ENCODE results near the gene GLA.
A peak's percentile ranks its signal among the peaks of the same experiment; 100 is the strongest.

The GLA gene

GRCh38 chrX:101395789-101396188 is 11.9 kb downstream of the GLA start:
- peak; percentile 67 for DNase-seq

GRCh38 chrX:101394372-101394771 is 13.4 kb downstream of the GLA start:
- DNase-seq, result no peak

GRCh38 chrX:101393530-101394305 is 14.0 kb downstream of the GLA start:
- DNase-seq, result no peak

- no peak for DNase-seq
Measured at GRCh38 chrX:101391831-101392230, 15.9 kb downstream of the GLA start.

GRCh38 chrX:101390664-101391525 is 16.8 kb downstream of the GLA start, which contains the start of gene RPL36A:
Gene RPL36A, plus strand, starts transcription at chrX:101391011. Its CDS starts 33 bp downstream, at chrX:101391044.
- peak; percentile 97 for DNase-seq

- no peak for DNase-seq
Measured at GRCh38 chrX:101388604-101389003, 19.1 kb downstream of the GLA start.

- no peak for DNase-seq
Measured at GRCh38 chrX:101386542-101386885, 21.2 kb downstream of the GLA start.

- peak; percentile 91 for DNase-seq
Measured at GRCh38 chrX:101385795-101386541, 21.8 kb downstream of the GLA start, which contains the start of gene BTK. Gene BTK, minus strand, starts transcription at chrX:101386191. Its CDS starts 10,907 bp downstream, at chrX:101375284.

- no peak for DNase-seq
Measured at GRCh38 chrX:101385026-101385684, 22.6 kb downstream of the GLA start.

- DNase-seq, result peak; percentile 49
Measured at GRCh38 chrX:101383679-101384205, 24.0 kb downstream of the GLA start.

- DNase-seq, result no peak
Measured at GRCh38 chrX:101377547-101377946, 30.2 kb downstream of the GLA start.

GRCh38 chrX:101370888-101371504 is 36.7 kb downstream of the GLA start:
- DNase-seq, result no peak

GRCh38 chrX:101369687-101370086 is 38.0 kb downstream of the GLA start:
- no peak for DNase-seq

GRCh38 chrX:101368800-101369199 is 38.9 kb downstream of the GLA start:
- peak; percentile 60 for DNase-seq

- no peak for DNase-seq
Measured at GRCh38 chrX:101365301-101365795, 42.4 kb downstream of the GLA start.

GRCh38 chrX:101362757-101363156 is 45.0 kb downstream of the GLA start:
- DNase-seq, result peak; percentile 32

GRCh38 chrX:101362116-101362515 is 45.6 kb downstream of the GLA start:
- DNase-seq, result no peak

- peak; percentile 86 for DNase-seq
Measured at GRCh38 chrX:101360390-101360789, 47.3 kb downstream of the GLA start.

- DNase-seq, result no peak
Measured at GRCh38 chrX:101359966-101360365, 47.8 kb downstream of the GLA start.

- peak; percentile 56 for DNase-seq
Measured at GRCh38 chrX:101357166-101357795, 50.4 kb downstream of the GLA start.

- DNase-seq, result peak; percentile 35
Measured at GRCh38 chrX:101349193-101349562, 58.5 kb downstream of the GLA start.
